Mesenchymal stem cell (in vitro differentiated cells and primary cell): ENCODE data around the gene BTD.

Source experiments
- DNase-seq: peaks from one replicate; pipeline ENCODE4 v3.0.0-alpha.2; 2013
- H2AFZ ChIP-seq: one replicate; pipeline ENCODE4 v1.6.1; 2013; ENCODE audit warnings: low read depth, mild to moderate bottlenecking, control low read depth, inconsistent platforms, low read length, moderate library complexity
- H2AK5ac ChIP-seq: 2 replicates; pipeline ENCODE4 v1.6.1; 2013; ENCODE audit warnings: low read length, moderate library complexity, mild to moderate bottlenecking, inconsistent platforms; ENCODE audit not compliant: severe bottlenecking
- H2BK120ac ChIP-seq: one replicate; pipeline ENCODE4 v1.6.1; 2013; ENCODE audit warnings: low read depth, mild to moderate bottlenecking, inconsistent platforms, low read length, moderate library complexity
- H2BK12ac ChIP-seq, 2 experiments: one replicate each; pipeline ENCODE4 v1.6.1; 2013; ENCODE audit warnings: inconsistent platforms in 2 of 2, low read length in 2 of 2, mild to moderate bottlenecking in 2 of 2, moderate library complexity in 2 of 2, control low read depth in 1 of 2
- H2BK15ac ChIP-seq: one replicate; pipeline ENCODE4 v1.6.1; 2013; ENCODE audit warnings: mild to moderate bottlenecking, low read depth, inconsistent platforms; ENCODE audit not compliant: poor library complexity, severe bottlenecking
- H2BK5ac ChIP-seq: 2 replicates; pipeline ENCODE4 v1.6.1; 2013; ENCODE audit warnings: low read depth, mild to moderate bottlenecking, low read length, control low read depth, inconsistent platforms; ENCODE audit not compliant: poor library complexity, severe bottlenecking
- H3K14ac ChIP-seq, 2 experiments: one replicate each; pipeline ENCODE4 v1.6.1; 2013; ENCODE audit warnings: inconsistent platforms in 2 of 2, low read length in 2 of 2, control low read depth in 1 of 2, mild to moderate bottlenecking in 1 of 2, moderate library complexity in 1 of 2
- H3K18ac ChIP-seq, 2 experiments: one replicate each; pipeline ENCODE4 v1.6.1; 2013; ENCODE audit warnings: inconsistent platforms in 2 of 2, low read length in 2 of 2, control low read depth in 1 of 2, low read depth in 1 of 2, mild to moderate bottlenecking in 1 of 2
- H3K23ac ChIP-seq, 2 experiments: one replicate each; pipeline ENCODE4 v1.6.1; 2013; ENCODE audit warnings: inconsistent platforms in 2 of 2, low read length in 2 of 2, mild to moderate bottlenecking in 2 of 2, moderate library complexity in 2 of 2, control low read depth in 1 of 2
- H3K27ac ChIP-seq: 2 replicates; pipeline ENCODE4 v1.5.1; 2013; ENCODE audit warnings: mild to moderate bottlenecking, moderate library complexity, low read length, control low read depth, inconsistent platforms; ENCODE audit not compliant: poor library complexity, severe bottlenecking
- H3K27me3 ChIP-seq, 2 experiments: 2 replicates each; pipeline versions ENCODE4 v1.6.1 to v1.7.0; 2013; ENCODE audit warnings: low read length in 2 of 2, mild to moderate bottlenecking in 2 of 2, moderate library complexity in 2 of 2, control low read depth in 1 of 2, inconsistent platforms in 1 of 2; ENCODE audit not compliant: control insufficient read depth in 1 of 2, insufficient read depth in 1 of 2
- H3K36me3 ChIP-seq, 2 experiments: 2 replicates each; pipeline versions ENCODE4 v1.6.1 to v1.7.0; 2013; ENCODE audit warnings: low read length in 2 of 2, control low read depth in 1 of 2, inconsistent platforms in 1 of 2, low read depth in 1 of 2, mild to moderate bottlenecking in 1 of 2; ENCODE audit not compliant: insufficient read depth in 2 of 2, control insufficient read depth in 1 of 2
- H3K4ac ChIP-seq, 2 experiments: one replicate each; pipeline ENCODE4 v1.6.1; 2013; ENCODE audit warnings: inconsistent platforms in 2 of 2, low read length in 2 of 2, mild to moderate bottlenecking in 2 of 2, moderate library complexity in 2 of 2, control low read depth in 1 of 2, low read depth in 1 of 2
- H3K4me1 ChIP-seq: 2 replicates; pipeline ENCODE4 v1.6.1; 2013; ENCODE audit warnings: low read depth, low read length, control low read depth; ENCODE audit not compliant: control insufficient read depth, insufficient read depth
- H3K4me2 ChIP-seq: 2 replicates; pipeline ENCODE4 v1.6.1; 2013; ENCODE audit warnings: low read length, mild to moderate bottlenecking, inconsistent platforms; ENCODE audit not compliant: poor library complexity, severe bottlenecking
- H3K4me3 ChIP-seq, 2 experiments: 2 replicates each; pipeline versions ENCODE4 v1.5.1 to v1.7.0; 2013; ENCODE audit warnings: low read length in 2 of 2, mild to moderate bottlenecking in 2 of 2, control low read depth in 1 of 2, low read depth in 1 of 2; ENCODE audit not compliant: insufficient read depth in 1 of 2
- H3K79me1 ChIP-seq: replicated peaks from 2 replicates; pipeline ENCODE4 v1.6.1; 2013; ENCODE audit warnings: mild to moderate bottlenecking, control low read depth, low read length, inconsistent platforms; ENCODE audit not compliant: poor library complexity, severe bottlenecking
- H3K9ac ChIP-seq: 2 replicates; pipeline ENCODE4 v1.7.0; 2013; ENCODE audit warnings: mild to moderate bottlenecking, low read length, moderate library complexity
- H3K9me3 ChIP-seq: 2 replicates; pipeline ENCODE4 v1.7.0; 2013; ENCODE audit warnings: mild to moderate bottlenecking, low read length; ENCODE audit not compliant: control insufficient read depth
- H4K8ac ChIP-seq: one replicate; pipeline ENCODE4 v1.6.1; 2013; ENCODE audit warnings: inconsistent platforms, mild to moderate bottlenecking, low read length, moderate library complexity
- H4K91ac ChIP-seq: one replicate; pipeline ENCODE4 v1.6.1; 2013; ENCODE audit warnings: mild to moderate bottlenecking, low read length, inconsistent platforms
- WGBS: methylation state at CpG from one replicate; pipeline ENCODE4 v1.1.7; 2013; ENCODE audit warnings: mixed read lengths; 5-methylcytosine and 5-hydroxymethylcytosine counted together

The BTD gene

GRCh38 chr3:15572138-15572537 is 29.4 kb upstream of the BTD start:
- 90% methylated on average over 2 of the region's 4 CpGs for WGBS
- Histone ChIP-seq H2BK12ac (no peak overlapping the region), H2AFZ (no peak overlapping the region), H4K8ac (no peak overlapping the region), H3K23ac (no peak overlapping the region), H3K9ac (no peak overlapping the region), H3K27me3 (no peaks in the 10 kb centered on the region), H3K9me3 (no peaks in the 10 kb centered on the region), H3K4me1 (peaks cover 3% of the 10 kb centered on the region), H2AK5ac (no peak overlapping the region), H3K4me2 (no peak overlapping the region), H3K18ac (no peak overlapping the region), H2BK120ac (no peak overlapping the region), H3K36me3 (peaks cover 24 to 74% of the 10 kb centered on the region in 2 experiments), H3K14ac (no peak overlapping the region), H2BK5ac (no peak overlapping the region), H3K79me1 (peaks cover 6% of the 10 kb centered on the region), H3K4me3 (no peak overlapping the region), H3K27ac (no peak overlapping the region), H4K91ac (no peak overlapping the region), H3K4ac (no peak overlapping the region), H2BK15ac (no peak overlapping the region)
- no peak for DNase-seq

GRCh38 chr3:15575446-15575845 is 26.1 kb upstream of the BTD start:
- Histone ChIP-seq H3K14ac (no peak overlapping the region), H4K8ac (no peak overlapping the region), H2AFZ (no peak overlapping the region)

GRCh38 chr3:15576475-15576874 is 25.1 kb upstream of the BTD start:
- no peak overlapping the region for H2BK12ac ChIP-seq
- H3K9me3 ChIP-seq = no peaks in the 10 kb centered on the region
- no peak overlapping the region for H3K18ac ChIP-seq
- H3K4ac ChIP-seq = no peak overlapping the region
- no peak overlapping the region for H2BK5ac ChIP-seq
- no peak overlapping the region for H3K14ac ChIP-seq
- DNase-seq = no peak
- no peak overlapping the region for H4K8ac ChIP-seq
- no peak overlapping the region for H2BK120ac ChIP-seq
- peaks cover 12% of the 10 kb centered on the region for H3K79me1 ChIP-seq
- H3K27me3 ChIP-seq = no peaks in the 10 kb centered on the region
- no peak overlapping the region for H2AK5ac ChIP-seq
- no peak overlapping the region for H3K4me2 ChIP-seq
- WGBS = 97% methylated on average over 2 of the region's 3 CpGs
- H3K9ac ChIP-seq = no peak overlapping the region
- peaks cover 3% of the 10 kb centered on the region for H3K4me1 ChIP-seq
- no peak overlapping the region for H3K27ac ChIP-seq
- peaks cover 28 to 57% of the 10 kb centered on the region in 2 experiments for H3K36me3 ChIP-seq
- H3K4me3 ChIP-seq = no peak overlapping the region
- no peak overlapping the region for H2BK15ac ChIP-seq
- no peak overlapping the region for H4K91ac ChIP-seq
- H2AFZ ChIP-seq = no peak overlapping the region
- no peak overlapping the region for H3K23ac ChIP-seq

More at GRCh38 chr3:15575446-15575845, 26.1 kb upstream of the BTD start:
- DNase-seq = no peak
- H3K36me3 ChIP-seq = peaks cover 27 to 58% of the 10 kb centered on the region in 2 experiments
- H3K9ac ChIP-seq = no peak overlapping the region
- H3K4me3 ChIP-seq = no peak overlapping the region
- H3K27me3 ChIP-seq = no peaks in the 10 kb centered on the region
- H3K4me2 ChIP-seq = no peak overlapping the region
- no peak overlapping the region for H4K91ac ChIP-seq
- H3K4me1 ChIP-seq = peaks cover 3% of the 10 kb centered on the region
- H3K9me3 ChIP-seq = no peaks in the 10 kb centered on the region
- WGBS = 94% methylated on average over 4 of the region's 5 CpGs
- no peak overlapping the region for H3K4ac ChIP-seq
- no peak overlapping the region for H2BK5ac ChIP-seq
- H2BK15ac ChIP-seq = no peak overlapping the region
- H3K23ac ChIP-seq = peak overlapping the region in 1 of 2 experiments; percentile 52
- peaks cover 9% of the 10 kb centered on the region for H3K79me1 ChIP-seq
- H2AK5ac ChIP-seq = no peak overlapping the region
- H2BK120ac ChIP-seq = no peak overlapping the region
- H3K27ac ChIP-seq = no peak overlapping the region
- H3K18ac ChIP-seq = no peak overlapping the region
- no peak overlapping the region for H2BK12ac ChIP-seq

DNA sequence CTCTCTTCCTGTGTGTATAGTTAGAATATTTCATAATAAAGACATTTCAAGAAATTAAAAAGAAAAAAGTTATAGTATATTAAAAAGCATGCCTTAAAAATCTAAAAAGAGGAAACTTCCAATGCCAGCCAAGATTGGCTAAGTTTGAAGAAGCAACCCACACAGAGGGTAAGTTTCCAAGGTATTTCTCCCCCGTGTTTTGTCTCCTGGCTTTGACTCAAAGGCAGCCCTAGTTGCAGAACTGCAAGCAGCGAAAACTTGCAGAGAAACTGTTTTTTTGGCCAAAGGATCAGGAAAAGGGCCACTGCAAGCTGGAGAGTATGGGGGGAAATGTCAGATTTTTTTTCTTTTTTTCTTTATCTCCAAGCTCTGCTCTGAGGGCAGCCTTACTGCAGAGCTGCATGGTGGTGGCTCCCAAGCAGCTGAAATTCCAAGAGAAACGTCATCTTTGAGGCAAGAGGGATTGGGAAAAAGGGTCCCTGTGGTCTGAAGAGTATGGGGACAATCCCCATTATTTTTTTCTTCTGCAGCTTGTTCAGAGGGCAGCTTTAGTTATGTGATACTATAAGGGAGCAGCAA is 23.2 kb upstream of the BTD start:
- Histone ChIP-seq H2AK5ac (no peak overlapping the region), H3K4me1 (peaks cover 3% of the 10 kb centered on the region), H3K27ac (no peak overlapping the region), H4K8ac (no peak overlapping the region), H3K79me1 (peaks cover 9% of the 10 kb centered on the region), H3K36me3 (peaks cover 28 to 60% of the 10 kb centered on the region in 2 experiments), H3K23ac (no peak overlapping the region), H3K4ac (no peak overlapping the region), H2BK120ac (no peak overlapping the region), H2BK12ac (no peak overlapping the region), H3K9me3 (no peaks in the 10 kb centered on the region), H3K4me2 (no peak overlapping the region), H3K9ac (peak overlapping the region; percentile 51), H3K18ac (no peak overlapping the region), H3K14ac (no peak overlapping the region), H3K27me3 (no peaks in the 10 kb centered on the region), H2BK15ac (no peak overlapping the region), H2BK5ac (no peak overlapping the region), H2AFZ (no peak overlapping the region), H4K91ac (no peak overlapping the region), H3K4me3 (peak overlapping the region in 1 of 2 experiments; percentile 52)
- no peak for DNase-seq
- 94% methylated on average over 3 of the region's 3 CpGs for WGBS
